Gastrocnemius medialis (tissue), 4 donors: ENCODE results near the gene KRTAP4-5.
"Not testable (repeated sequence)": the region's sequence is repeated elsewhere in the genome, so short reads cannot be mapped to it uniquely, and the experiment has no call there.

Source experiments
- CTCF ChIP-seq, 5 experiments: fragments of 450-650 bp in 3 of 5; fragments of 200-600 bp in 2 of 5; sonication (generic) in 2 of 5; IDR thresholded peaks in 4 of 5; conservative IDR thresholded peaks in 1 of 5; 1 replicate in 4 of 5; 2 replicates in 1 of 5; pipeline ENCODE4 v1.5.1; 2016 to 2019; ENCODE audit warnings: antibody characterized with exemption in 5 of 5, mild to moderate bottlenecking in 3 of 5, moderate library complexity in 3 of 5
- POLR2A ChIP-seq, 2 donors: fragments of 450-650 bp; IDR thresholded peaks; one replicate each; pipeline ENCODE4 v1.6.1; 2017; ENCODE audit warnings: antibody characterized with exemption in 2 of 2, mild to moderate bottlenecking in 2 of 2, moderate library complexity in 2 of 2

GRCh38 chr17:41139865-41140264, 9.8 kb downstream of the KRTAP4-5 start:
- TF ChIP-seq CTCF (IDR thresholded peaks at IDR 0.05 in 4 of 5, conservative IDR thresholded peaks at IDR 0.05 in 1 of 5); POLR2A (IDR thresholded peaks at IDR 0.05): not testable (repeated sequence)
